Neural progenitor cell (in vitro differentiated cells): ENCODE data around the gene PDE11A.

Experiments
- EZH2 ChIP-seq: fragments of 200-600 bp; sonication (generic); IDR thresholded peaks from 2 replicates; pipeline ENCODE4 v1.6.1; 2017; ENCODE audit warnings: antibody characterized with exemption, mild to moderate bottlenecking, moderate library complexity
- TF ChIP-seq, protein P1 (sequence below): fragments of 200-600 bp; sonication (generic); IDR thresholded peaks from 2 replicates; pipeline ENCODE4 v1.5.1; 2017; ENCODE audit warnings: antibody characterized with exemption, mild to moderate bottlenecking

DNA sequence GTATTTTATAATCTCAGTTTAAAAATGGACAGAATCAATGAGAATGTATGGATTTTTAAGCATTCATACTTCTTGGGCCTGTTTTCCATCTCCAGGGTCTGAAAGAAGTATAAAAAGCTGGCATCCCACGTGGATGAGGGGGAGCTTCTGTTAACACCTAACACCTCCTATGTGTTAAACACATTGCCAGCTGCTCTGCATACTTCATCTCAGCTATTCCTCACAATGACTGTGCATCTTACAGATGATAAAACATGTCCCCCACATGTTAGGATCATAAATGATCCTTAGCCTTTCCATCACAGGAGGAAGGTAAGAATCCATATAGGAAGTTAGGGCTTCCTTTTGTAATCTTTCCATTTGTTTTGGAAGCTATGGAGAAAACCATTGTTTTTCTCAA is 440.9 kb downstream of the PDE11A start:
- TF ChIP-seq, protein P1, sequence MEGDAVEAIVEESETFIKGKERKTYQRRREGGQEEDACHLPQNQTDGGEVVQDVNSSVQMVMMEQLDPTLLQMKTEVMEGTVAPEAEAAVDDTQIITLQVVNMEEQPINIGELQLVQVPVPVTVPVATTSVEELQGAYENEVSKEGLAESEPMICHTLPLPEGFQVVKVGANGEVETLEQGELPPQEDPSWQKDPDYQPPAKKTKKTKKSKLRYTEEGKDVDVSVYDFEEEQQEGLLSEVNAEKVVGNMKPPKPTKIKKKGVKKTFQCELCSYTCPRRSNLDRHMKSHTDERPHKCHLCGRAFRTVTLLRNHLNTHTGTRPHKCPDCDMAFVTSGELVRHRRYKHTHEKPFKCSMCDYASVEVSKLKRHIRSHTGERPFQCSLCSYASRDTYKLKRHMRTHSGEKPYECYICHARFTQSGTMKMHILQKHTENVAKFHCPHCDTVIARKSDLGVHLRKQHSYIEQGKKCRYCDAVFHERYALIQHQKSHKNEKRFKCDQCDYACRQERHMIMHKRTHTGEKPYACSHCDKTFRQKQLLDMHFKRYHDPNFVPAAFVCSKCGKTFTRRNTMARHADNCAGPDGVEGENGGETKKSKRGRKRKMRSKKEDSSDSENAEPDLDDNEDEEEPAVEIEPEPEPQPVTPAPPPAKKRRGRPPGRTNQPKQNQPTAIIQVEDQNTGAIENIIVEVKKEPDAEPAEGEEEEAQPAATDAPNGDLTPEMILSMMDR, result no peak
- TF ChIP-seq EZH2, result no peak
